ENCODE results near the gene KRTAP3-2. TPM values are rescaled to one million over a fixed set of nuclear protein-coding genes. Genes with fewer than 3 reads are reported as not detected.

KRTAP3-2 gene
- total RNA-seq, 4 donors from 2014 or later = not detected

Small RNAs within 50 kb of the gene (small RNA-seq; reads per million reads assigned to genes)
- not detected for gene KRTAP3-4P

Other genes starting within 250 kb of the KRTAP3-2 start
- gene KRT25, start 244.6 kb downstream of the KRTAP3-2 start, total RNA-seq = not detected
- gene KRT26, start 227.7 kb downstream of the KRTAP3-2 start, total RNA-seq = not detected
- gene KRT27, start 217.4 kb downstream of the KRTAP3-2 start, total RNA-seq = not detected
- not detected for gene KRT28, start 199.9 kb downstream of the KRTAP3-2 start, total RNA-seq
- gene KRT10, start 177.3 kb downstream of the KRTAP3-2 start, total RNA-seq = 10 to 100 TPM in 2 of 4 donors, 1 to 10 TPM in 2; 4.4 to 17.5 (median 10.8) TPM
- gene KRT12, start 132.7 kb downstream of the KRTAP3-2 start, total RNA-seq = not detected
- not detected for gene KRT20, start 114.7 kb downstream of the KRTAP3-2 start, total RNA-seq
- gene KRT23, start 62.3 kb downstream of the KRTAP3-2 start, total RNA-seq = 1 to 10 TPM in 1 of 4 donors, not detected in 3; 4.3 TPM
- not detected for gene KRT39, start 33.0 kb downstream of the KRTAP3-2 start, total RNA-seq
- not detected for gene KRT40, start 15.6 kb downstream of the KRTAP3-2 start, total RNA-seq
- not detected for gene KRTAP3-3, start 5.7 kb downstream of the KRTAP3-2 start, total RNA-seq
- gene KRTAP3-1, start 9.2 kb upstream of the KRTAP3-2 start, total RNA-seq = not detected
- gene KRTAP1-5, start 27.3 kb upstream of the KRTAP3-2 start, total RNA-seq = not detected
- gene KRTAP1-4, start 30.3 kb upstream of the KRTAP3-2 start, total RNA-seq = not detected
- gene KRTAP1-3, start 35.0 kb upstream of the KRTAP3-2 start, total RNA-seq = not detected
- gene KRTAP1-1, start 41.5 kb upstream of the KRTAP3-2 start, total RNA-seq = not detected
- gene KRTAP2-1, start 47.4 kb upstream of the KRTAP3-2 start, total RNA-seq = not detected
- not detected for gene KRTAP2-2, start 55.3 kb upstream of the KRTAP3-2 start, total RNA-seq
- gene KRTAP2-3, start 60.2 kb upstream of the KRTAP3-2 start, total RNA-seq = not detected
- not detected for gene KRTAP2-4, start 66.0 kb upstream of the KRTAP3-2 start, total RNA-seq
- not detected for gene KRTAP4-7, start 84.2 kb upstream of the KRTAP3-2 start, total RNA-seq
- not detected for gene KRTAP4-8, start 98.2 kb upstream of the KRTAP3-2 start, total RNA-seq
- not detected for gene KRTAP4-16, start 102.3 kb upstream of the KRTAP3-2 start, total RNA-seq
- not detected for gene KRTAP4-9, start 105.5 kb upstream of the KRTAP3-2 start, total RNA-seq
- not detected for gene KRTAP4-11, start 118.5 kb upstream of the KRTAP3-2 start, total RNA-seq
- not detected for gene KRTAP4-12, start 124.3 kb upstream of the KRTAP3-2 start, total RNA-seq
- not detected for gene KRTAP4-6, start 140.6 kb upstream of the KRTAP3-2 start, total RNA-seq
- not detected for gene KRTAP4-5, start 149.9 kb upstream of the KRTAP3-2 start, total RNA-seq
- gene KRTAP4-4, start 160.8 kb upstream of the KRTAP3-2 start, total RNA-seq = not detected
- gene KRTAP4-3, start 168.3 kb upstream of the KRTAP3-2 start, total RNA-seq = not detected
- not detected for gene KRTAP4-2, start 178.3 kb upstream of the KRTAP3-2 start, total RNA-seq
- not detected for gene KRTAP4-1, start 185.0 kb upstream of the KRTAP3-2 start, total RNA-seq
- gene KRTAP9-1, start 190.0 kb upstream of the KRTAP3-2 start, total RNA-seq = not detected
- not detected for gene KRTAP9-2, start 226.7 kb upstream of the KRTAP3-2 start, total RNA-seq
- not detected for gene KRTAP9-3, start 232.5 kb upstream of the KRTAP3-2 start, total RNA-seq
- gene KRTAP9-8, start 238.1 kb upstream of the KRTAP3-2 start, total RNA-seq = not detected
- gene KRTAP9-4, start 249.8 kb upstream of the KRTAP3-2 start, total RNA-seq = not detected